Left ventricle myocardium inferior (tissue), 1 donor: ENCODE measurements around the gene UNC5B. TPM values are rescaled to one million over a fixed set of nuclear protein-coding genes. Genes with fewer than 3 reads are reported as not detected.

Experiments
- DNase-seq: peaks from one replicate; pipeline ENCODE4 v3.0.0-alpha.2; 2020
- H3K27ac ChIP-seq: fragments of 200-600 bp; replicated peaks from 2 replicates; pipeline ENCODE4 v1.8.0; 2021
- H3K27me3 ChIP-seq: fragments of 200-600 bp; 2 replicates; pipeline ENCODE4 v1.8.0; 2021; ENCODE audit warnings: low read depth
- H3K36me3 ChIP-seq: fragments of 200-600 bp; 2 replicates; pipeline ENCODE4 v1.8.0; 2021
- H3K4me1 ChIP-seq: fragments of 200-600 bp; 2 replicates; pipeline ENCODE4 v1.8.0; 2021
- H3K4me3 ChIP-seq: fragments of 200-600 bp; 2 replicates; pipeline ENCODE4 v1.8.0; 2021; ENCODE audit warnings: mild to moderate bottlenecking, moderate library complexity
- H3K9me3 ChIP-seq: fragments of 200-600 bp; replicated peaks from 2 replicates; pipeline ENCODE4 v1.8.0; 2021
- intact Hi-C: fragments of 100-400 bp; cut with micrococcal nuclease; formaldehyde crosslinking; loops from one replicate; pipeline ENCODE4 v1.11.0; 2022
- total RNA-seq: library from RNA; stranded (reverse); fragmentation: NEBNext Ultra II Directional; extraction: Animal tissue kit (Norgen Biotek cat#: 25700); gene quantifications from one replicate; pipeline ENCODE4 v1.2.1, GENCODE V29; 2021
- TF ChIP-seq, protein P1 (sequence below): fragments of 200-600 bp; IDR thresholded peaks from 2 replicates; pipeline ENCODE4 v1.8.0; 2021; ENCODE audit warnings: antibody characterized with exemption, mild to moderate bottlenecking, borderline replicate concordance
- donor health status: DM: no; HTN: yes; CAD: no; lungs with severe emphysema.

Gene UNC5B
- total RNA-seq, 1 donor from 2014 or later = 15.6 TPM

DNA sequence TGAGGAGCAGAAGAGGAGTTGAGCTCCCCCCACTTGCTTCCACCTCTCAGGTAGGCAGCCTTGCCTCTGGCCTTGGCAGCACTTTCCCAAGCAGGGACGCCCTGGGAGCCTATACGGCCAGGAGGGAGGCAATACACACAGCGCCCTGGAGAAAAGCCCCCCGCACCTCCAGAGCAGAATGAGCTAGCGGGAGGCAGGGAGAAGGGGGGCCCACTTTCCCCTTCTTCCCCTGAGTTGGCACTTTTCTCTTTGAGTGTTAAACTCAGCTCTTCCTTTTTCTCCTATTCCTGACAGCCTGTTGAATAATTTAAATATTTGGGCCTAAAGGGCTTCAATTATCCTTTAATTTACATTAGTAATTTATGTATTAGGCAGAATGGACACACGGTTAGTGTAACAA, 35.8 kb downstream of the UNC5B start:
- H3K4me1 ChIP-seq = peaks cover 100% of the 10 kb centered on the region
- intact Hi-C loops = no loop called here
- H3K27ac ChIP-seq = peak overlapping the region; percentile 81
- no peak for DNase-seq
- no peaks in the 10 kb centered on the region for H3K36me3 ChIP-seq
- H3K9me3 ChIP-seq = no peaks in the 10 kb centered on the region
- TF ChIP-seq, protein P1, sequence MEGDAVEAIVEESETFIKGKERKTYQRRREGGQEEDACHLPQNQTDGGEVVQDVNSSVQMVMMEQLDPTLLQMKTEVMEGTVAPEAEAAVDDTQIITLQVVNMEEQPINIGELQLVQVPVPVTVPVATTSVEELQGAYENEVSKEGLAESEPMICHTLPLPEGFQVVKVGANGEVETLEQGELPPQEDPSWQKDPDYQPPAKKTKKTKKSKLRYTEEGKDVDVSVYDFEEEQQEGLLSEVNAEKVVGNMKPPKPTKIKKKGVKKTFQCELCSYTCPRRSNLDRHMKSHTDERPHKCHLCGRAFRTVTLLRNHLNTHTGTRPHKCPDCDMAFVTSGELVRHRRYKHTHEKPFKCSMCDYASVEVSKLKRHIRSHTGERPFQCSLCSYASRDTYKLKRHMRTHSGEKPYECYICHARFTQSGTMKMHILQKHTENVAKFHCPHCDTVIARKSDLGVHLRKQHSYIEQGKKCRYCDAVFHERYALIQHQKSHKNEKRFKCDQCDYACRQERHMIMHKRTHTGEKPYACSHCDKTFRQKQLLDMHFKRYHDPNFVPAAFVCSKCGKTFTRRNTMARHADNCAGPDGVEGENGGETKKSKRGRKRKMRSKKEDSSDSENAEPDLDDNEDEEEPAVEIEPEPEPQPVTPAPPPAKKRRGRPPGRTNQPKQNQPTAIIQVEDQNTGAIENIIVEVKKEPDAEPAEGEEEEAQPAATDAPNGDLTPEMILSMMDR = no peak
- H3K4me3 ChIP-seq = no peak overlapping the region
- no peaks in the 10 kb centered on the region for H3K27me3 ChIP-seq

DNA sequence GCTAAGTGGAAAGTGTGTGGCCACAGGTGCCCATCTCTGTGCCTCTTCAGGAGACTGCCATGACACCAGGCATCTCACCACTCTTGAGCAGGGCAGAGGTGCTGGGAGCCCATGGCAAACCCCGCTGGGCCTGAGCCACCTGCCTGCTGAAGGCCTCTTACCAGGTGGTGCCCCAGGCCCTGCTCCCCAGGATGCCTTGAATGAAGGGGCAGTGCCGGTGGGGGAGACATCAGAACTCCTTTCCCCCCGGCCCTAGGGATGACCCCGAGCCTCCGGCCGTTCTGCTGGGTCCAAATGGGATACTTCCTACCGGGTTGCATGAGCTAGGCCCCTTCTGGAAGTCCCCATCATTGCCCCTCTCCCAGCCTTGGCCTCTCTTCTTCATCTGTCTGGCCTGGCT, 37.6 kb downstream of the UNC5B start:
- TF ChIP-seq, protein P1 = no peak
- Histone ChIP-seq H3K9me3 (no peaks in the 10 kb centered on the region), H3K36me3 (no peaks in the 10 kb centered on the region), H3K27me3 (no peaks in the 10 kb centered on the region), H3K4me1 (peaks cover 100% of the 10 kb centered on the region), H3K4me3 (no peak overlapping the region), H3K27ac (no peak overlapping the region)
- DNase-seq = no peak
- intact Hi-C loops = no loop called here

DNA sequence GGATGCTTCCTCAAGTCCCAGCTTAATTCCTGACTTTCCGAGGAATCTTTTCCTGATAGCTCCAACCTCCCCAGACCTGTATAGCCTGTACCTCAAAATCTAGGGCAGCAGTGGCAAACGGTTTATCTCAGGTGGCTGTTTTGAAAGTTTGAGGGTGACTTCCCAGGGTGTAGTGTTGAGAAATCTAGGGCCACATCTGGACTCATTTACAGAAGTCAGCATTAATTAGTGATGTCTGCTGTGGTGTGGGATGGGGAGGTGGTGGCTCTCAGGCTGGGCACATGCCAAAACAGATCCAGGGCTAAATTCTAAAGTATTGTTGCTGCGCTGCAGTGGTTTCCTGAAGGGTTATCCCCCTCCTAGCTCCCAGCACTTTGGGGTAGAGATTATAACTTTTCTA, 38.0 kb downstream of the UNC5B start:
- Histone ChIP-seq H3K27ac (peak overlapping the region; percentile 20), H3K4me1 (peaks cover 100% of the 10 kb centered on the region), H3K36me3 (no peaks in the 10 kb centered on the region), H3K4me3 (no peak overlapping the region), H3K9me3 (no peaks in the 10 kb centered on the region), H3K27me3 (no peaks in the 10 kb centered on the region)
- DNase-seq = no peak
- intact Hi-C loops = no loop called here
- TF ChIP-seq, protein P1 = no peak

DNA sequence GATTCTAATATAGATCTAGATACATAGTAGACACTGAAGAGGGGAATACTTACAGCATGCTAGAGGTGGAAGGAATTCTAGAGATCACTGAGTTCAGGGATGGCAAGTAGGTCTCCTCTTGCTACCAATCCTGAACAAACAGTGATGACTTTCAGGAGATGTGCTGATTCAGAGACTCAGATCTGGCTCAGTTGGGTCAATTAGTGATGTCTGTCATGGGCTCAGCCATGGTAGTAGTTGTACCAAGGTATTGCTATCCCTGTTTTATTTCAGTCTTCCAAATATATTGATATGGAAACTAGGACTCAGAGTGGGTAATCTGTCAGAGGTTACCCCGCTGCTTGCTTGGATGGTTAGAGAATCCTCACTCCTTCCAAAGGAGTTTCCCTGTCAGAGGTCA, 38.5 kb downstream of the UNC5B start:
- Histone ChIP-seq H3K36me3 (no peaks in the 10 kb centered on the region), H3K27me3 (no peaks in the 10 kb centered on the region), H3K27ac (peak overlapping the region; percentile 20), H3K9me3 (no peaks in the 10 kb centered on the region), H3K4me1 (peaks cover 100% of the 10 kb centered on the region), H3K4me3 (no peak overlapping the region)
- intact Hi-C loops = no loop called here
- TF ChIP-seq, protein P1 = no peak
- no peak for DNase-seq

DNA sequence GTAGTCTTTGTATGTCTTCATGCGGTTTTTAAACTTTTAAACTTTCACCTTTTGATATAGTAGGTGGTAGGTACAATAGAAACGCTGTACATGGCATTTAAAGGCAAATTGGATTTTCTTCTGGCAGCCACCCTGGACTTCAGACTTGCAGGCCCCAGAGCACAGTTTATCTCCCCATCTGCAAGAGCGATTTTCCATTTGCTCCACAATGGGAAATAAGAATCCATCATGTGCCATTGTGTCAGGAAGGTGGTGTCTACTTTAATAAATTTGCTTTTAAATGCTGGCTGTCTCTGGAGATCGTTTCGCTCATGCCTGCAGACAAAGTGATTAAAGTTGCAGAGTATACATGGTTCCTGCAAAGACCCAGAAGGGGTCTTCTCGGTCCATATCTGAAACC, 38.9 kb downstream of the UNC5B start:
- intact Hi-C loops = no loop called here
- Histone ChIP-seq H3K36me3 (no peaks in the 10 kb centered on the region), H3K27ac (peak overlapping the region; percentile 20)

More for the DNA sequence above, 38.9 kb downstream of the UNC5B start:
- no peaks in the 10 kb centered on the region for H3K27me3 ChIP-seq
- H3K9me3 ChIP-seq = no peaks in the 10 kb centered on the region
- no peak overlapping the region for H3K4me3 ChIP-seq
- H3K4me1 ChIP-seq = peaks cover 100% of the 10 kb centered on the region
- no peak for DNase-seq
- TF ChIP-seq, protein P1 = no peak
